HG03520 (cell line): ENCODE data around the gene METTL1.

ENCODE experiments used
- ATAC-seq: cut with Tn5 transposase; IDR thresholded peaks from one replicate; pipeline ENCODE4 v1.9.1; 2021; ENCODE audit warnings: mild to moderate bottlenecking, moderate library complexity; ENCODE audit not compliant: unreplicated experiment

The METTL1 gene

DNA sequence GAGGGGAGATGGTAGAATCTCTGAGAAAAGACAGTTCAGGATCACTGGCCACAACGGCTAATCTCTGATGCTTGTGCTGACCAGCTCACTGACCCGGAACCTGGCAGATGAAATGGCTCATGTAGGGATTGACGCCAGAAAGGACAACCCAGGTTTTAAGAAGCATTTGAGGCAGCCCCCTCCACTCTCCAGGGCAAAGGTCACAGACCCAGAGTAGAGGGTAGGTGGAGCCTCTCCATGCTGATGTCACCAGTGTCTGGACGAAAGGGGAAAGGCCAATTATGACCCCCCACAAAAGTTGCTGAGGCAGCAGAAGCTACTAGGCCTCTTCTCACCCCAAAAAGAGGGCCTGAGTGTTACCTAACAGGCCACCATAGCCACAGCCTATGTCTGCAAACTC lies 1.2 kb downstream of the METTL1 start:
- ATAC-seq, result no peak

DNA sequence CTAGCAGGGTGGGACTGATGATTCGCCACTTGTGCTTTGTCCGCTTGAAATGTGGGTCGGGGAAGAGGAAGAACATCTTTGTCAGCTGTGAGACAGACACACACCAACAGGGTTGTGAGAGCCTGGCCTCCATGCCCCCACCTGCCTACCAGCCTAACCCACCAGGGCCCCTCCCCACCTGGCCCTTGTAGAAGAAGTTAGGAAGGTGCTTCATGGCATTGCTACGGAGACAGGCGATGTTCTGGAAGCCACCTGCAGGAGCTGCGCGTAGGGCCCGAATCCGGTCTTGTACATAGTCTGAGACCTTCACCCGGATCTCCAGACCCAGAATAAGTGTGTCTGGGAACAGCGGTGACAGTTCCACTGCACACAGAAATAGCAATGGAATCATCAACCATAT lies 2.3 kb downstream of the METTL1 start:
- ATAC-seq, result no peak

DNA sequence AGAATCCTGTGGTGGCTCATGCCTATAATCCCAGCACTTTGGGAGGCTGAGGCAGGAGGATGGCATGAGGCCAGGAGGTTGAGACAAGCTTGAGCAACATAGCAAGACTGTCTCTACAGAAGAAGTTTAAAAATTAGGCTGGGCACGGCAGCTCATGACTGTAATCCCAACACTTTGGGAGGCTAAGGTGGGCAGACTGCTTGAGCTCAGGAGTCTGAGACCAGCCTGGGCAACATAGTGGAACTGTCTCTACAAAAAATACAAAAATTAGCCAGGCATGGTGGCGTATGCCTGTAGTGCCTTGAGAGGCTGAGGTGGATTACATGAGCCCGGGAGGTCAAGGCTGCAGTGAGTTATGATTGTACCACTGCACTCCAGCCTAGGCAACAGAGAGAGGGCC lies 4.0 kb downstream of the METTL1 start:
- ATAC-seq, result no peak

DNA sequence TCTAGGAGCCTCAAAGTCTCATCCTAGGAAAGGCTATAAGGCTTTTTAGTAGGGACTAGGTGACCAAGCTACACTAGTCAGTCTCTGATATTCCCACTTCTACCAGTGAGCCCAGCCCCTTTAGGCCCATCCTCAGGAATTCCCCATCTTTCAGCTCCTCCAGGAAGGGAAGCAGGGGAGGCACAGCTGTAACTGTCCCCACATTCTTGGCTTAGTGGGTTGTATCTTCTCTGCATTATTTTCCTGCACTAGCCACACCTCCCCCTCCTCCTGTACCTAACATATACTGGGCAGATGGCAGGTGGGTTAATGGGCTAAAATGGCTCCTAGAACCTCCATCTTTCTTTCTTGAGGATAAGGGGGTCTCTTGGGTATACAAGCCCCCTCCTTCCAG lies 4.6 kb downstream of the METTL1 start:
- ATAC-seq, result no peak

DNA sequence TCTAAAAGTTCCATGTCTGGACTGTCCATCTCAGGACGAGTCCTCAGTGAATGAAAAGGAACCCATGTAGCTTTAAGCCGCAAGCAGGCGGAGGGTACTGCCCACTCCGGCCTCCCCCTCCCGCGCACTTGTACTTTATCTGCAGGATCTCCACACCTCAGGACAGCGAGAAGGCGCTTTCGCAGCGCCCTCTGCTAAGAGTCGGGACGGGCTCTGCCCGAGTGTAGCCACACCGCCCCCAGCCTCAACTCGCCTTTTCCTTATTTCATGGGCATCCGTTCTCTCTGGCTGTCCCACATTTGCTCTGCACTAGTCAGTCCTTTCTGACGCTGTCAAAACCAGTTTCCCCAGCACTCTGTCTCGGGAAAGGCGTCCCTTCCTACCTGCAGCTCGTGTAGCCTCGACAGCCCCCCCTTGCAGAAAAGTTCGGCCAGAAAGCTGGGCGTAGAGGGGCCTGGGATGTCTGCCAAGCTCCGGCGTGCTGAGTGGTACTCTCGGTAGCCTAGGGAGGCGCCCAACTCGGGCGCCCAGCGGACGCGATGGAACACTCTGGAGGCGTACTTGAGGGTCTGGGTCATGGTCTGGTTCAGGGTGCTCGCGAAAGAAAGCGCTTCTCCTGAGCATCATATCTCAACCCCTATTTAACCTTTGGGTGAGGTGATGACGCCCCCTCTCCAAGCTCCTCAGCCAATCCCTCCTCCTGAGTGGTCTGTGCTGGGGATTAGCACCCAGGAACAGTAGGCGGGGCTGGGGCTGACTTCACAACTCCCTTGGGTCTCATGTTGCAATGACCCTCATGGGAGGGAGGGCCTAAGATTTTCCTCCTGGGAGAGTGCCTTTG lies 5.2 kb downstream of the METTL1 start, which contains the start of gene CYP27B1:
CYP27B1 (minus strand) TSS at position 615 of the 841 bp plus-strand sequence; CDS start at position 578, 37 bp downstream.
- ATAC-seq, result no peak

DNA sequence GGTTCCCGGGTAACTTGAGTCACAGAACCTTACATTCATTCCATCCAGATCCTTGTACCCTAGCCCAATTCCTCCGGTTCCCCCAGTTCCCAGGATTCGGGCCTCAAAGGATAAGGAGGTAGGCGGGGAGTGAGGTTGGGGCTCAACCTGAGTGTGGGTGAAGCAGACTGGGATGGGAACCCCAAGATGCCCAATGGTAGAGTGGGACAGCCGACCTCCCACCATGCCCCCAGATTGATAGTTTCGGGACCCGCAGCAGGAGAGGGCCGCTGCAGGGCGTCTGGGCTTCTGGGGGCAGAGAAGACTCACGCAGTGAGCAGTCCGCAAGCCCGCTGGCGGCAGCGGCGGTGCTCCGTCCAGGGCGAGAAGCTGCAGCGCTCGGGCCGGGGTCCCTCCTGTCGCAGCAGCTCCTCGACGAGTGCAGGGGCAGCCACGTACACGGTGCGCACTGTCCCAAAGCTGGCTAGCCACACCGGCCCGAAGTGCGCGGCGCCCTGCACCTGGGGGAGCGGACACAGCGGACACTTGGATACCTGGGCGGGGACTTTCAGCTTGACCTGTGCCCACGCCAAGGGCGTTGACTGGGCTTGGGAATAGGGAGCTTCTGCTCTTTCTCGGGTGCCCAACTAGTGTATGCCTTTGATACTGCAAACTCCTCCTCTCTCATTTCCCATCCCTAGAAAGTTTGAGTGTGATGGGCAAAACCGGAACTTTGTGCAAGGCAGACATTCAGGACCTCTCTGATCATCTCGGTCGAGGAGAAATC lies 6.0 kb downstream of the METTL1 start:
- ATAC-seq, result no peak

DNA sequence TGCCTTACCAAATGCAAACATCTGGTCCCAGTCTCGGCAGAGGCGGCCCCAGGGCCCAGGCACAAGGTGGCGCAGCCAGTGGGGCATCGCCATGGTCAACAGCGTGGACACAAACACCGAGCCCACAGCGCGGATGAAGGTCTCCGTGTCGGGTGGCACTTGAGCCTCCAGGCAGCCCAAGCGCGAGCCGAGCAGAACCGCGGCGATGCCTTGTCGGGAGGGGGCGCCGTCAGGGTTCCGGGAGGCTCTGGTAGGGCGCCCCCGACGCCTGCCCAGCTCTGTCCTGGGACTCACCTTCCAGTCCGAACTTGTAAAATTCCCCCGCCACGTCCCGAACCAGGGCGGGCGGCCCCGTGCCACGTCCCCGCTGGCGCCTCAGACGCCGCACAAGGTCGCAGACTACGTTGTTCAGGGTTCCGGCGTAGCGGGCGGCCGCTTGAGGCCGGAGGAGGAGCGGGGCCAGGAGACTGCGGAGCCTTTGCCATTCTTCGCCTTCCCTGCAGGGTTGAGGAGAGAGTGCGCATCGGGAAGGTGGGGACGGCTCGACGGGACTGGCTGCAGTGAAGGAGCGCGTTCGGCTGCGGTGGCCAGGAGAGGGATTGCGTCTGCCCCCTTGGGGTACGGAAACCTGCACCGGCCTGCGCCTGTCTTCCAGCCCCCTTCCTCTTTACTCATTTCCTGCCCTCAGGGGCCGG lies 6.8 kb downstream of the METTL1 start:
- peak; percentile 54 for ATAC-seq

DNA sequence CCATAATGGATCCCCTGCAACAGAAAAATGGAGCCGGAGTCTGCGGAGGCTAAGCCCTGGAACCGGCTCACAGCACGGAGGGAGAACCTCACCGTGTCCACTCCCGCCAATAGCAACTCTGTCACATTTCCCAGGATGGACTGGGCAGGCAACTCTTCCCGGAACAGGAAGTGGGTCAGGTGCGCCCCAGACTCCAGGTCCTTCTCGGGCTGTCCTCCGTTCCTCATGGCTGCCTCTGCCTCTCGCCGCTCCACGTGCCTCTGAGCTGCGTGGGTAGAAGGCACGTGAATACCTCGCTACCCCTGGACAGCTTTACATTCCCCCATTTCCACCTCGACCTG lies 7.3 kb downstream of the METTL1 start:
- ATAC-seq, result no peak

DNA sequence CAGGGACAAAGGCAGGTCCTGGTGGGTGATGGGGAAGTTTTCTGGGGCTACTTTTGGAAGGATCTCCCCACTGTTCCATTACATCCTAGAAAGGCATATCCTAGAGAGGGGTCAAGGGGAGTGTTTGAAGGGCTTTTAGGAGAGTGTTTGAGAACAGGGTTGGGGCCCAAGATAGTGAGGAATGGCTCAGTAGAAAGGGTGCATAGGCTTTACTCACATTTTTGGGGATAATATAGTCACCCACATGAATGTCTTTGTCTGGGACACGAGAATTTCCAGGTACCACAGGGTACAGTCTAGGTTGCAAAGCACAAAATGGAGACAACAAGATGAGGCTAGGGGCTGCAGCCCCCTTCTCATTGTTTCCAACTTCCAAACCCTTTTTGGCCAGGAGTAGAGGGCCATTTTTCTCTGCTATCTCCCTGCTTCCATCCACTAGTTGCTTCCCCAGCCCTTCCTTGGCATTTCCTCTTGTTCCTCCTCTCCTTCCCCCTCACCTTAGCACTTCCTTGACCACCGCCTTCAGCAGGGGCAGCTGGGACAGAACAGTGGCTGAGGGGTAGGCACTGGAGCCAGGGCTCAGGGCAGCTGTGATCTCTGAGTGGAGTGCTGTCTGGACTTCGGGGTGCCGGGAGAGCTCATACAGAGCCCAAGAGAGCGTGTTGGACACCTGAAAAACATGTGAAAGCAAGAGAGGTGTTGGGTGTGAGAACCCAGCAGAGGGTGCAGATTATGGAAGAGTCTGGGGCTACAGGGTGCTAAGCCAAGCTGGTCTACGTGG lies 7.8 kb downstream of the METTL1 start:
- ATAC-seq, result no peak

DNA sequence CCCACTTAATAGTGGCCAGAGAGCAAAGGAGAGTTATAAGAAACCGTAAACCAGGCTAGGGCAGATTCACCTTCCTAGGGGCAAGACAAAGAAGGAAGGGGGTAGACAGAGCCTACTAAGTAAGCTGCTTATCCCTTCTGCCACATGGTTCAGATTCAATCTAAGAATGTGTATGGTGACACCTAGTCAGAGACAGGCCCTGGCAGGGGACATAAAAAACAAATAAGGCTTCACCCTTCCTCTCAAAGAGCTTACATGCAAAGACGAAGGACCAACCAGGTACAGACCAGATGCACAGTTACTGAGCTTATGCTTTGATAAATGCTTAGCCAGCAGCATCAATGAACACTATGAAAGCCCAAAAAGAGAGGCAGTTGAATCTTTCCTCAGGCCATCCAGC lies 9.4 kb downstream of the METTL1 start:
- no peak for ATAC-seq

DNA sequence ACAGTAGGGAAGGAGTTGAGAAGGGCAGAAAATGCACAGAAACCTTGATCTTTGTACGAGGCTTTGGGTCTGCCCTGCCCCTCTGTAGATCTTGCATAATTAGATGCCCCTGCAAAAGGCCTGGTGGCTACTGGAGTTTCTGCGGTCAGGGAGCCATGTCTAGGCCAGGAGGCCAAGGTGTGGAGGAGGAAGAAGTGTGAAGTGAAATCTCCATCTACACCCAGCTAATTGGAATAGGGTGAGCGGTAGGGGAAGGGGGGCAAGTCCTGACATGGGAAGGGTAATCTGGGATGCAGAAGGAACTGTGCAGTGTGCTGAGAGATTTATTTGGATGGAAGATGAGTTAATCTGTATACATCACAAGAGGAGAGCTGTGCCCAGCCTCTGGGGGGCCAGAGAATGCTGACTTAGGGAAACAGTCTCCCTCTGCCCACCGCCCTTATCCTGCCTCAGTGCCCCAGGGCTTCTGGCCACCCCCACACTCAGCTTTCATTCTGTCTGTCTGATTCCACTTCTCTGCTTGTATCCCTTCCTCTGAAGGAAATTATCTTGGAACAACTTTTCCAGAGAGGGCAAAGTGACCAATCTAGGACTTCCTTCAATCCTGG lies 10.4 kb downstream of the METTL1 start:
- ATAC-seq, result no peak

DNA sequence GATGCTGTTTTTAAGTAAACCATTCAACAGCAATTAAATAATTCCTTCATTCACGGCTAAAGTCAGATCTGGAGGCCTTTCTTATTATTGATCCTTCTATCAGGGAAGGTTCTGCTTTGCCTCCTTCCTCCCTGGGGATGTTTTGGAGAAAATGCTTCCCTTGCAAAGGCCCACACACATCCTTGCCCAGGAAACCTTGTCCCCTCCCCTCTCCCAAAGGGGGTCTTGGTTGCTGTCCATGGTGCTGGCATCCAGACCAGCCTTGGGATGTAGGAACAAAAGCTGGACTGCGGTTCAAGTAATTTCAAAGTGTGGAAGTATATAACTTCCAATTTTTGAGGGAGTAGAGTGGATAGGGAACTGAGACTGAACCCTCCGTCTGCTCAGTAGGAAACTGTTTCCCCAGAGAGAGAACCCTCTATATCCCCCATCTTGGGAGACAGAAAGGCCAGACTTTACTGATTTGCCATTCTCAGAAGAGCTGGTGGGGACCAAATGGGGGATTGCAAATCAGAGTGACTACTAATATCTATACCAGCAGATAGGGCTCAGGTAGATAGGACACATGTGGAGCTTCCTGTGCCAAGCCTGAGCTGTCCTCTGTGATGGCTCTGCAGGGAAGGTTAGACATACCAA lies 11.4 kb downstream of the METTL1 start:
- ATAC-seq, result no peak

DNA sequence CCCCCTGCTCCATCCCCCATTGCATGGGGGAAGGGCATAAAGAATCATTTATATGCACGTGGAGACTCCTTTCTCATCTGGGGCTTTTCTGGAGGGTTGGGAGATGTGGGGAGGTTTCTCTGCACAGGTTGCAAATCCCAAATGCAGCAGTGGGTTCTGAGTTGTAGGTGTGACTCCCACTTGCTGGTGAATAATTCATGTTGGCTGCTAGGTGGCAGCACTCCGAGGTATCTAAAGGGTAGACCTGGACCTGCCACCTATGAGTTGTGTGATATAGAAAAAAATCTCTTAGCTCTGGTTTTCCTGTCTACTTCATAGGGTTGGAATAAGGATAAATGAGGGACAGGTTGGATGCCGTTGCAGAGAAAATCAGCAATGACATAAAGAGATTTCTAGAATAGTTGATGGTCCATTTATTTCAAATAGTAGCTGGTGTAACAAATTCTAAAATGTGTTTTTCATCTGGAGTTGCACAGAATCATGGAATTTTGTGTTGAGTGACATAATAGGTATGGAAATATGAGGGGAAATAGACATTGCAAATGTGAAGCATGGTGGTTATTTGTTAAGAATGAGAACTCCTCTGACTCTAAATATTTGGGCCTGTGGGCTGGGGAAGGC lies 12.4 kb downstream of the METTL1 start:
- no peak for ATAC-seq

DNA sequence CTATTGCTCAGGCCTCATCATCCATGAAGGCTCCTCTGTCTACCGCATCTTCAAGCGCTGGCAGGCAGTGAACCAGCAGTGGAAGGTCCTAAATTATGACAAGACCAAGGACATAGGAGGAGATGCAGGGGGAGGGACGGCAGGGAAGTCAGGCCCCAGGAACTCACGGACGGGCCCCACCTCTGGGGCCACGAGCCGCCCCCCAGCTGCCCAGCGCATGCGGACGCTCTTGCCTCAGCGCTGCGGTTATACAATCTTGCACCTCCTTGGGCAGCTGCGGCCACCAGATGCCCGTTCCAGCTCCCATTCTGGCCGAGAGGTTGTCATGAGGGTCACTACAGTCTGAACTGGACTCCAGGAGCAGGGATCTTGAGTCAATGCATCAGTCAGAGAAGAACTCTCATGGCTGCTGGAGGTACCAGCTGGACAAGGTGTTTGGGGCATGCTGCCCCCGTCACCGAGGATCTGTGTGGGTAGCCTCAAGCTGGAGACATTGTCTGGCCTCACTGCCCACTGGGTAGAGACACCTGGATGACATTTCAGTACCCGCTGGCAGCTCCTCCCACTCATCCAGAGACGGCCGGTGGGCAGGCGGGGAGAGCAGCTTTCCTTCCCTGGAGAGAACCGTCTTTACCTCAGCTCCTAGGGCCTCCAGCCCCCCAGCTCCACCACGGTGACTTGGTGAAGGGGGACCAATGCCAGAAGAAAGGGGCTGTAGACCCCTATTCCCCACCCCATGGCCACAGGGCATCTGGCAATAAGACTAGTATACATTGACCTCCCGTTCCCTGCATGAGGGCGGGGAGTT lies 13.1 kb downstream of the METTL1 start:
- ATAC-seq, result no peak

DNA sequence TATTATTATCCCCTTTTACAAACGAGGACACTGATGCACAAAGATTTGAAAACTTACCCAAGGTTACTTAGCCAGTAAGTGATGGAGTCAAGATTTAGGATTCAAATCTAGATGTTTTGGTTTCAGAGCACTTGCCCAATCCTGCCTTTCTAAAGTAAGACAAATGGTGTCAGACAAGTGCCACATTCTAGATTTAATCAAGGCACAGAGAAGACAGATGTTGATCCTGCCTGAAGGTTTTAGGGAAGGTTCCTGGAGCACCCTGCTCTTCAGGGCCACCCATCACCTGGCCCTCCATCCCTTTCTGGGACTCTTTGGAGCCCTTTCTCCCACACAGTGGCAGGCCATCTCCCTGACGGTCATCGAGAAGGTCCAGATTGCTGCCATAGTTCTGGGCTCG lies 14.1 kb downstream of the METTL1 start:
- no peak for ATAC-seq

DNA sequence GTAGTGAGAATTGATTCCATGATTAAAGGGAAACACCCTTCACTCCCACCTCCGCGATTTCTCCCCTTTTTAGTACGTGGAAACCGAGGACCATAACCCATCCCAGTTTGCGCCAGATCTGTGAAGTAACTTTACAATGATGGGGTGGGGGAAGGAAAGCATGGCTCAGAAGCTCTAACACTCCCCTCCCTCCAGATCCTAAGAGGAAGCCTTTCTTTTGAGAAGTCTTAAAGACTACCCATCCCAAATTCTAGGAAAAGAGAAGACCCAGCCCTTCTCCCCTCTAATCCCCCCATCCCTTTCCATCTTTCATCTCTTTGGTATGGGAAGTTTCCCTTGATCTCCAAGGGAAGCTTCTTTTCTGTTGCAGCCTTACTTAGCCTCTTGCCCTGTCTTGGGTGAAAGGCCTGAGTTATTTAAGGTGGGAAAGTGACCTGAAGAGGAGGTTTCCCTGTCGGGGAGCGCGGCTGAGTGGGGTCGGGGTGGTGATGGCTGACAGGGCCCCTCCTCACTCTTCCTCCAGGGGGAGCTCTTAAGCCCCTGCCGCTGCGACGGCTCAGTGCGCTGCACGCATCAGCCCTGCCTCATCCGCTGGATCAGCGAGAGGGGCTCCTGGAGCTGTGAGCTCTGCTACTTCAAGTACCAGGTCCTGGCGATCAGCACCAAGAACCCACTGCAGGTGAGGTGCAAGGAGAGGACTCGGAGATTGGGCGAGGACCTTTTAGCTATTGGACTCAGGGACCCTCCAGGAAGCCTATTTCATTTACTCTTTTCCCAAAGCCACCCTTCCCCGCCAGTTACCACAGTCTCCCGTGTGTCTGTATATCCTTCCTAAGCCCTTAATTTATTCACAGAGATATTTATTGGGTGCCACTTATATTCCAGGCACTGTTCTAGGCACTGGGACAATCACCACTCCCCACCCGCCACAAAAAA lies 15.2 kb downstream of the METTL1 start:
- ATAC-seq, result peak; percentile 22

DNA sequence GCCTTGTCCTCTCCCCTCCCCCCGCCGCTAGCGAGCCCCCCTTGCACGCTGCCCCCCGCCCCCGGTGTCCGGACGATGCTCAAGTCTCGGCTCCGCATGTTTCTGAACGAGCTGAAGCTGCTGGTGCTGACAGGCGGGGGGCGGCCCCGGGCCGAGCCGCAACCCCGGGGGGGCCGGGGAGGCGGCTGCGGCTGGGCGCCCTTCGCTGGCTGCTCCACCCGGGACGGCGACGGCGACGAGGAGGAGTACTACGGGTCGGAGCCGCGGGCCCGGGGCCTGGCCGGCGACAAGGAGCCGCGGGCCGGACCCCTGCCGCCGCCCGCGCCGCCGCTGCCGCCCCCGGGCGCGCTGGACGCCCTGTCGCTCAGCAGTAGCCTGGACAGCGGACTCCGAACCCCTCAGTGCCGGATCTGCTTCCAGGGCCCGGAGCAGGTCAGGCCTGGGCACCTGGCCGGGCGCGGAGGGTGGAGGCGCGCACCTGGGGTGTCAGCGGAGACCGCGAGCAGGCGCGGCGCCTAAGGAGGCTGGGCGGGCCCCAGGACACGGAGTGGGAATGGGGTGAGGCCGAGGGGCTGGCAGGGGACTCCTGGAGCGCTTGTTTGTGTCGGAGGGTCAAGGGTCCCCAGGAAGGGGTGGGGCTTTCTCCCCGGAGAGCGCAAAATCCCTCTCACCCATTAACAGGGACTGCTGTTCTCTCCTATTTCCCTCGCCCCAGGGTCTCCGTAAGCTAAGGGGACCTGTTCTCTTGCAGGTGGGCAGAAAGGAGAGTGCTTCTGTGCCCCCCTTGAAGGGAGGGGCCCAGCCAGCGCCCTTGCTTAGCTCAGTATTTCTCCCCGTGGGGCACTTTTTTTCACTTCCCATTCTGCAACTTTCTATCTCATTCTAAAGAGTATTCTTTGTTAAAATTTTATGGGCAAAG lies 16.2 kb downstream of the METTL1 start:
- ATAC-seq, result no peak
